Measurements from ENCODE around the gene KCNT1. TPM values are rescaled to one million over a fixed set of nuclear protein-coding genes. Genes with fewer than 3 reads are reported as not detected.

Gene KCNT1
- total RNA-seq, 1 experiment from 2014 or later = 0.17 TPM

- Histone ChIP-seq H3K9me2 (ENCODE audit: insufficient read depth) (no peaks in the 10 kb centered on the region), H3K27me3 (ENCODE audit: insufficient read depth, low read length) (no peaks in the 10 kb centered on the region), H2AFZ (ENCODE audit: low read depth, low read length, poor library complexity, severe bottlenecking) (no peak overlapping the region), H4K20me1 (ENCODE audit: insufficient read depth) (no peaks in the 10 kb centered on the region), H3K36me3 (ENCODE audit: control insufficient read depth in 1 of 2, insufficient read depth in 2 of 2, low read length in 2 of 2) (no peaks in the 10 kb centered on the region), H3K4me1 (ENCODE audit: control insufficient read depth in 1 of 2, insufficient read depth in 2 of 2, low read length in 2 of 2) (no peaks in the 10 kb centered on the region), H3K4me3 (replicated peaks in 1 of 2; ENCODE audit: low read depth in 1 of 2, low read length in 2 of 2) (no peak overlapping the region), H3K4me2 (ENCODE audit: low read length) (no peak overlapping the region), H3K9me3 (ENCODE audit: control insufficient read depth in 1 of 2, insufficient read depth in 1 of 2, low read depth in 1 of 2, low read length in 2 of 2) (no peaks in the 10 kb centered on the region), H3K9ac (ENCODE audit: low read length) (no peak overlapping the region), H3K27ac (ENCODE audit: low read depth, low read length) (no peak overlapping the region), H3K79me2 (ENCODE audit: insufficient read depth, low read length) (no peaks in the 10 kb centered on the region)
- no TSS peak for BruUV-seq (replicated peaks)
- CTCF ChIA-PET = no interaction called here
- TF ChIP-seq EZH2phosphoT487 (IDR thresholded peaks at IDR 0.05; ENCODE audit: borderline replicate concordance) (no peak), JUND (IDR thresholded peaks at IDR 0.05) (no peak), ZBTB33 (IDR thresholded peaks at IDR 0.05; ENCODE audit: extremely low read depth, insufficient replicate concordance, low read length) (no peak), CBX3 (IDR thresholded peaks at IDR 0.05; ENCODE audit: low read depth) (no peak), FOSL1 (IDR thresholded peaks at IDR 0.05; ENCODE audit: low read depth) (no peak), ELF1 (IDR thresholded peaks at IDR 0.05; ENCODE audit: borderline replicate concordance, low read depth) (no peak), REST (IDR thresholded peaks at IDR 0.05; ENCODE audit: low read depth) (no peak), ZFX (IDR thresholded peaks at IDR 0.05) (no peak), SRF (IDR thresholded peaks at IDR 0.05; ENCODE audit: low read depth) (no peak), EGR1 (IDR thresholded peaks at IDR 0.05; ENCODE audit: low read depth) (no peak), YY1 (IDR thresholded peaks at IDR 0.05; ENCODE audit: extremely low read depth, insufficient replicate concordance, low read depth, low read length) (no peak)
- RAD21 ChIA-PET (ENCODE audit: low non-redundant PET in 1 of 2, low total read pairs in 2 of 2, uncharacterized antibody in 2 of 2, unreplicated experiment in 2 of 2) = no interaction called here
- DNase-seq (ENCODE audit: low read depth, low spot score) (no peak), ATAC-seq (no peak)
- intact Hi-C loops (cut with micrococcal nuclease) = no loop called here
- POLR2A ChIA-PET = no interaction called here
These were observed 42.5 kb downstream of the KCNT1 start for GRCh38 chr9:135744333-135745070.

All from HCT116 (cell line).